Lower leg skin (tissue), 4 donors: ENCODE data around the gene RALGAPA1. TPM values are rescaled to one million over a fixed set of nuclear protein-coding genes. Genes with fewer than 3 reads are reported as not detected.
"Not testable (repeated sequence)": the region's sequence is repeated elsewhere in the genome, so short reads cannot be mapped to it uniquely, and the experiment has no call there.

ENCODE experiments used
- DNase-seq, 2 donors: peaks; one replicate each; pipeline ENCODE4 v3.0.0-alpha.2; 2019; ENCODE audit warnings: low spot score in 2 of 2
- H3K4me3 ChIP-seq: fragments of 200-600 bp; sonication (generic); 2 replicates; pipeline ENCODE4 v1.5.1; 2017; ENCODE audit warnings: mild to moderate bottlenecking, low read depth; ENCODE audit not compliant: poor library complexity, severe bottlenecking
- POLR2A ChIP-seq, 2 donors: fragments of 450-650 bp; IDR thresholded peaks; one replicate each; pipeline ENCODE4 v1.6.1; 2016 to 2017; ENCODE audit warnings: antibody characterized with exemption in 2 of 2, mild to moderate bottlenecking in 1 of 2, moderate library complexity in 1 of 2
- WGBS, 2 donors: methylation state at CpG; one replicate each; pipeline ENCODE4 v1.1.5; 2018; 5-methylcytosine and 5-hydroxymethylcytosine counted together
- intact Hi-C: fragments of 100-400 bp; cut with DNase I; formaldehyde crosslinking; loops from one replicate; pipeline ENCODE4 v1.15.0; 2023; ENCODE audit warnings: low total_unique reads
- total RNA-seq, 4 donors: library from RNA; depleted of rRNA; stranded (reverse); fragments of >200 nt; gene quantifications; one replicate each; pipeline ENCODE4 v1.1.0, GENCODE V29; 2016
- TF ChIP-seq, protein P1 (sequence below), 3 donors: fragments of 450-650 bp; IDR thresholded peaks; one replicate each; pipeline ENCODE4 v1.5.1; 2016; ENCODE audit warnings: antibody characterized with exemption in 3 of 3, mild to moderate bottlenecking in 3 of 3, moderate library complexity in 2 of 3

RALGAPA1 gene
- total RNA-seq, 4 donors from 2014 or later, result 48.4 to 56.9 (median 50.2) TPM

DNA sequence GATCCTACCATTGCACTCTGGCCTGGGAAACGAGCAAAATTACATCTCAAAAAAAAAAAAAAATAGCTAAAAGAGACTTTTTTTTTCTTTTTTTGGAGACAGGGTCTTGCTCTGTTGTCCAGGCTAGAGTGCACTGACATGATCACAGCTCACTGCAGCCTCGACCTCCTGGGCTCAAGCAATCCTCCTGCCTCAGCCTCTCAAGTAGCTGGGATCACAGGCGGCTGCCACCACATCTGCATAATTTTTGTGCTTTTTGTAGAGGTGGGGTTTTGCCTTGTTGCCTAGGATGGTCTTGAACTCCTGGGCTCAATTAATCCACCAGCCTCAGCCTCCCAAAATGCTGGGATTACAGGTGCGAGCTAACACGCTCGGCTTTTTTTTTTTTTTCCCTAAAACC lies 11.3 kb downstream of the RALGAPA1 start:
- no peak for DNase-seq
- WGBS, 2 donors, result 88 to 96% methylated on average over 6 of the region's 6 CpGs
- intact Hi-C loops, result no loop called here
- TF ChIP-seq POLR2A (IDR thresholded peaks at IDR 0.05), result no peak
- TF ChIP-seq, protein P1, sequence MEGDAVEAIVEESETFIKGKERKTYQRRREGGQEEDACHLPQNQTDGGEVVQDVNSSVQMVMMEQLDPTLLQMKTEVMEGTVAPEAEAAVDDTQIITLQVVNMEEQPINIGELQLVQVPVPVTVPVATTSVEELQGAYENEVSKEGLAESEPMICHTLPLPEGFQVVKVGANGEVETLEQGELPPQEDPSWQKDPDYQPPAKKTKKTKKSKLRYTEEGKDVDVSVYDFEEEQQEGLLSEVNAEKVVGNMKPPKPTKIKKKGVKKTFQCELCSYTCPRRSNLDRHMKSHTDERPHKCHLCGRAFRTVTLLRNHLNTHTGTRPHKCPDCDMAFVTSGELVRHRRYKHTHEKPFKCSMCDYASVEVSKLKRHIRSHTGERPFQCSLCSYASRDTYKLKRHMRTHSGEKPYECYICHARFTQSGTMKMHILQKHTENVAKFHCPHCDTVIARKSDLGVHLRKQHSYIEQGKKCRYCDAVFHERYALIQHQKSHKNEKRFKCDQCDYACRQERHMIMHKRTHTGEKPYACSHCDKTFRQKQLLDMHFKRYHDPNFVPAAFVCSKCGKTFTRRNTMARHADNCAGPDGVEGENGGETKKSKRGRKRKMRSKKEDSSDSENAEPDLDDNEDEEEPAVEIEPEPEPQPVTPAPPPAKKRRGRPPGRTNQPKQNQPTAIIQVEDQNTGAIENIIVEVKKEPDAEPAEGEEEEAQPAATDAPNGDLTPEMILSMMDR (IDR thresholded peaks at IDR 0.05), result no peak
- no peak overlapping the region for H3K4me3 ChIP-seq

- no peak overlapping the region for H3K4me3 ChIP-seq
- DNase-seq, result no peak
- TF ChIP-seq POLR2A (IDR thresholded peaks at IDR 0.05), result no peak
- TF ChIP-seq, protein P1 (IDR thresholded peaks at IDR 0.05), result no peak
- intact Hi-C loops, result no loop called here
- WGBS, 2 donors, result 85 to 89% methylated on average over 4 of the region's 4 CpGs
Measured at GRCh38 chr14:35789651-35790050, 19.4 kb downstream of the RALGAPA1 start.

DNA sequence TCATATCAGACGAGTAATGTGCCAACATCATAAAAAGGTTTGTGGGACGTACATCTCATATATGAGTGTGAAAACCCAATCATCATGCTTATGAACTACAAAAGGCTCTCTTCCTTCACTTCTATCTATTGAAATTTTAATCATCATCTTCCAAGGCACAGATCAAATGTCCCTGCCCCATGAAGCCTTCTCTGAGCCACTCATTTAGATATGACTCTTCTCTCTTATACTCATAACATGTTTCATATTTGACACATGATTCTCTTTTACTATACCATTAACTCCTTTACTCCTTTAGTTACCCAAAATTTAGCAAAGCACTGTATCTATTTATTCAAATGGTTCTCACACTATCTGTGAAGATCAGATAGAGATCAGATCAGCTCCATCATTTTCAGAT lies 22.2 kb downstream of the RALGAPA1 start:
- DNase-seq, result no peak
- intact Hi-C loops, result no loop called here
- TF ChIP-seq POLR2A (IDR thresholded peaks at IDR 0.05), result no peak
- TF ChIP-seq, protein P1 (IDR thresholded peaks at IDR 0.05), result no peak
- WGBS, 2 donors, result 90 to 93% methylated on average over 2 of the region's 2 CpGs
- H3K4me3 ChIP-seq, result no peak overlapping the region

DNA sequence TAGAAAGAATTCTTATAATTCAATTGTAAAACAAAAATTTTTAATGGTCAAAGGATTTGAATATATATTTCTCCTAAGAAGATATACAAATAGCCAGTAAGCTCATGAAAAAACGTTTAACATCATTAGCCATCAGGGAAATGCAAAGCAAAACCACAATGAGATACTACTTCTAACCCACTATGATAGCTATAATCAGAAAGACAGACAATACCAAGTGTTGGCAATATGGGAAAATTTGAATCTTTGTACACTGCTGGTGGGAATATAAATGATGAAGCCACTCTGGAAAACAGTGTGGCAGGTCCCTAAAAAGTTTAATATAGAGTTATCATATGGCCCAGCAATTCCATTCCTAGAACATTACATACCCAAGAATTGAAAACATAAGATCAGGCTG lies 25.4 kb downstream of the RALGAPA1 start:
- no peak for TF ChIP-seq POLR2A (IDR thresholded peaks at IDR 0.05)
- TF ChIP-seq, protein P1 (IDR thresholded peaks at IDR 0.05), result no peak
- 60 to 63% methylated on average over 1 of the region's 1 CpG for WGBS, 2 donors
- no peak for DNase-seq
- intact Hi-C loops, result no loop called here
- no peak overlapping the region for H3K4me3 ChIP-seq

GRCh38 chr14:35779368-35779767 lies 29.7 kb downstream of the RALGAPA1 start:
- no peak for DNase-seq
- intact Hi-C loops, result loop anchor here (5.0 kb wide), 1 partner anchor 163 kb away; no protein-coding TSS in a partner anchor
- TF ChIP-seq, protein P1 (IDR thresholded peaks at IDR 0.05), result no peak
- TF ChIP-seq POLR2A (IDR thresholded peaks at IDR 0.05), result no peak

DNA sequence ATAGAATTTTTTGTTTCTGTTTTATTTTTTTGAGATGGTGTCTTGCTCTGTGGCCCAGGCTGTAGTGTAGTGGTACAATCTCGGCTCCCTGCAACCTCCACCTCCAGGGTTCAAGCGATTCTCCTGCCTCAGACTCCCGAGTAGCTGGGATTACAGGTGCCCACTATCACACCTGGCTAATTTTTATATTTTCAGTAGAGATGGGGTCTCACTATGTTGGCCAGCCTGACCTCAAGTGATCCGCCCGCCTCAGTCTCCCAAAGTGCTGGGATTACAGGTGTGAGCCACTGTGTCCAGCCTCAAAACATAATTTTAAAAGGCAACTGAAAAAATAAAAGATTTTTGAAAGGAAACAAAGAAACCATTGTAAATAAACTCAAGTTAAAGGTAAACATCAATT lies 31.5 kb downstream of the RALGAPA1 start:
- H3K4me3 ChIP-seq, DNase-seq: not testable (repeated sequence)
- 95 to 98% methylated on average over 5 of the region's 5 CpGs for WGBS, 2 donors
- intact Hi-C loops, result loop anchor here (5.0 kb wide), 1 partner anchor 165 kb away; no protein-coding TSS in a partner anchor

More at GRCh38 chr14:35779368-35779767, 29.7 kb downstream of the RALGAPA1 start:
- no peak overlapping the region for H3K4me3 ChIP-seq
- 97 to 99% methylated on average over 3 of the region's 3 CpGs for WGBS, 2 donors
